BJ (cell line): Measurements from ENCODE around the gene INHA. TPM values are rescaled to one million over a fixed set of nuclear protein-coding genes. Genes with fewer than 3 reads are reported as not detected.

Source experiments
- CTCF ChIA-PET: fragments of 350-600 bp; formaldehyde crosslinking; extraction: SDS; loops from one replicate; lab custom pipeline; 2021; ENCODE audit warnings: antibody characterized with exemption, inconsistent platforms; lab: Yijun Ruan, JAX
- POLR2A ChIA-PET: fragments of 300-600 bp; sonication (Branson Sonifier 250); formaldehyde crosslinking; extraction: SDS; loops from one replicate; lab custom pipeline; 2021; ENCODE audit warnings: antibody characterized with exemption; lab: Charles Lee
- DNase-seq: peaks from one replicate; pipeline ENCODE4 v3.0.0-alpha.2; 2011; ENCODE audit warnings: low read depth
- H3K27me3 ChIP-seq: 2 replicates; pipeline ENCODE4 v1.6.0; 2011; ENCODE audit warnings: low read length; ENCODE audit not compliant: control insufficient read depth, insufficient read depth
- H3K36me3 ChIP-seq: 2 replicates; pipeline ENCODE4 v1.5.1; 2011; ENCODE audit warnings: low read length; ENCODE audit not compliant: control insufficient read depth, insufficient read depth
- H3K4me3 ChIP-seq: 2 replicates; pipeline ENCODE4 v1.5.1; 2011; ENCODE audit warnings: low read depth, mild to moderate bottlenecking, control low read depth, low read length
- CTCF ChIP-seq: IDR thresholded peaks from 2 replicates; pipeline ENCODE4 v1.5.1; 2011; ENCODE audit warnings: low read depth, mild to moderate bottlenecking, control low read depth, inconsistent platforms, low read length, moderate library complexity; ENCODE audit not compliant: insufficient read depth
- polyA plus RNA-seq: library from polyadenylated mRNA; depleted of rRNA; stranded (reverse); fragments of >200 nt; gene quantifications from 2 replicates; pipeline ENCODE4 v1.2.3, GENCODE V29; 2011; rRNA removed
- small RNA-seq: library from RNA; depleted of rRNA; stranded (forward); fragments of <200 nt; gene quantifications from one replicate; pipeline ENCODE3, GENCODE V24; 2012; ENCODE audit warnings: low replicate concordance, low read depth; ENCODE audit not compliant: insufficient read length

Gene INHA
- polyA plus RNA-seq, 1 experiment: 1.5 TPM

DNA sequence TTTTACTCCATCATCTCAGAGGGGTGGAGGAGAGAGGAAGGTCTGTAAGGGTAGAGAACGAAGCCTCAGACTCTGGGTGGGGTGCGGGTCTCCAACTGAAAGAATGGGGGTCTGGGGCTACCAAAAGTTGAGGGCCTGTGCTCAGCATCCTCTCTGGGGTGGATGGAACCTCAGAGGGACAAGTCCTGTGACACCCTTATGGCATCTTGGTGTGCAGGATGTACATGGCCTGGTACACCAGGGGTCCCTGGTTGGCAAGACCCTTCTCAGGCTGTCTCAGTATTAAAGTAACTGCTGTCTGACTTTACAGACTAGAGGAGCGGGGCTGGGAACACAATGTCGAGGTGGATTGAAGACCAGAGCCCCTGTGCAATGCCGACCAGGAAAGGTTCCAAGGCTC, 53.1 kb downstream of the INHA start:
- no peak overlapping the region for H3K4me3 ChIP-seq
- POLR2A ChIA-PET: no interaction called here
- CTCF ChIA-PET: no interaction called here
- TF ChIP-seq CTCF: no peak
- no peaks in the 10 kb centered on the region for H3K36me3 ChIP-seq
- no peak for DNase-seq
- H3K27me3 ChIP-seq: peaks cover 3% of the 10 kb centered on the region; the same call in 1 of the 2 replicates

Small RNA genes lying within 50 kb of the gene (small RNA-seq; reads per million reads assigned to genes)
- not detected for gene MIR3132
- not detected for gene RN7SKP213

Other genes starting within 250 kb of the INHA start
- not detected in 2 replicates for gene RESP18, start 239.6 kb upstream of the INHA start, polyA plus RNA-seq
- gene DNPEP, start 184.4 kb upstream of the INHA start, polyA plus RNA-seq: 69.2 and 134 TPM in 2 replicates
- 5.4 and 7.0 TPM in 2 replicates for gene DES, start 153.9 kb upstream of the INHA start, polyA plus RNA-seq
- 47.0 and 69.9 TPM in 2 replicates for gene SPEG, start 137.5 kb upstream of the INHA start, polyA plus RNA-seq
- 123 and 171 TPM in 2 replicates for gene GMPPA, start 73.4 kb upstream of the INHA start, polyA plus RNA-seq
- gene ASIC4, start 57.8 kb upstream of the INHA start, polyA plus RNA-seq: 0.04 and 0.09 TPM in 2 replicates
- 65.0 and 119 TPM in 2 replicates for gene CHPF, start 28.5 kb upstream of the INHA start, polyA plus RNA-seq
- gene TMEM198, start 28.3 kb upstream of the INHA start, polyA plus RNA-seq: 2.5 and 4.0 TPM in 2 replicates
- 47.2 and 75.9 TPM in 2 replicates for gene OBSL1, start 771 bp upstream of the INHA start, polyA plus RNA-seq
- 11.3 and 21.0 TPM in 2 replicates for gene STK11IP, start 25.5 kb downstream of the INHA start, polyA plus RNA-seq
- 7.6 and 12.1 TPM in 2 replicates for gene SLC4A3, start 55.3 kb downstream of the INHA start, polyA plus RNA-seq